Measurements from ENCODE around the gene GALNT13. TPM values are rescaled to one million over a fixed set of nuclear protein-coding genes. Genes with fewer than 3 reads are reported as not detected.

Gene GALNT13
- total and polyA plus RNA-seq, 2 of the 13 experiments (the other 11 are each of a cell fraction or from before 2014, with no cell fraction given) = 1.3 to 5.0 TPM

DNA sequence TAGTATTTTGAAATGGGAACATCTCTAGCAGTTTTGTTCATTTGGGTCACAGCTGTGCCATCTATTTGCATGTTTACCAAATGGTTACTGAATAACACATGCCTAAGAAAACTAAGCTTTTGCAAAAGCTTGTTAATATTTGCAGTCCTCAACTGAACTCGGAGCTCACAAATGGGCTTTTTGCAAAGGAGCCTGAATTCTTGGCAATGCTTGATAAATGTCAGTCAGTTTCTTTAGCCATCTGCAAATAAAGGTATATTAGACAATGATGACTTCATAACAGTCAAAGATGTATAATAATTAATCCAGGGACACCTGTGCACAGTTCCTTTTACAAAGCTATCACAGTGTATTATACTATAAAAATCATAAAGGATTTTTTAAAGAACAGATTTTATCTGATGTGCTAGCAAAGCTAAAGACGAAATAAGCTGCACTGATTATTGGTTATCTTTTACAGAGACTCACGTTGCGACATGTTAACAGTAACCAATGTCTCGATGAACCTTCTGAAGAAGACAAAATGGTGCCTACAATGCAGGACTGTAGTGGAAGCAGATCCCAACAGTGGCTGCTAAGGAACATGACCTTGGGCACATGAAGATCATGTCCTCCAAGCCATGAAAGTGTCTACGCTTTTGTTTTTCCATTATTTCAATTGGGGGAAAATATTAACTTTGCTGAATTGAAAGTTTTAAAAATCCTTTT, 578.4 kb downstream of the GALNT13 start (continued):
- no peak for TF ChIP-seq ZNF562 (CRISPR knock-in tag; IDR thresholded peaks at IDR 0.05; ENCODE audit: borderline replicate concordance)
- TF ChIP-seq, protein P1, sequence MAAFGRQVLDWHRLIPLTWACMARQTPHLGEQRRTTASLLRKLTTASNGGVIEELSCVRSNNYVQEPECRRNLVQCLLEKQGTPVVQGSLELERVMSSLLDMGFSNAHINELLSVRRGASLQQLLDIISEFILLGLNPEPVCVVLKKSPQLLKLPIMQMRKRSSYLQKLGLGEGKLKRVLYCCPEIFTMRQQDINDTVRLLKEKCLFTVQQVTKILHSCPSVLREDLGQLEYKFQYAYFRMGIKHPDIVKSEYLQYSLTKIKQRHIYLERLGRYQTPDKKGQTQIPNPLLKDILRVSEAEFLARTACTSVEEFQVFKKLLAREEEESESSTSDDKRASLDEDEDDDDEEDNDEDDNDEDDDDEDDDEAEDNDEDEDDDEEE (CRISPR knock-in tag; IDR thresholded peaks at IDR 0.05) = no peak
- peak; percentile 58; the same call in 1 of the 2 replicates for TF ChIP-seq KAT7 (CRISPR knock-in tag; IDR thresholded peaks at IDR 0.05; ENCODE audit: borderline replicate concordance)
- TF ChIP-seq ZFP36L2 (CRISPR knock-in tag; IDR thresholded peaks at IDR 0.05) = no peak
- TF ChIP-seq ZNF879 (CRISPR knock-in tag; IDR thresholded peaks at IDR 0.05) = no peak
- TF ChIP-seq KLF16 (CRISPR knock-in tag; IDR thresholded peaks at IDR 0.05) = no peak; a peak in 1 of 4 replicates
- no peak for TF ChIP-seq ZNF256 (CRISPR knock-in tag; conservative IDR thresholded peaks at IDR 0.05)
- no peak for TF ChIP-seq PLRG1 (conservative IDR thresholded peaks at IDR 0.05)
- no peak for TF ChIP-seq MIER2 (CRISPR knock-in tag; IDR thresholded peaks at IDR 0.05)
- no peak for TF ChIP-seq ZNF33B (CRISPR knock-in tag; IDR thresholded peaks at IDR 0.05)
- TF ChIP-seq, protein P2, sequence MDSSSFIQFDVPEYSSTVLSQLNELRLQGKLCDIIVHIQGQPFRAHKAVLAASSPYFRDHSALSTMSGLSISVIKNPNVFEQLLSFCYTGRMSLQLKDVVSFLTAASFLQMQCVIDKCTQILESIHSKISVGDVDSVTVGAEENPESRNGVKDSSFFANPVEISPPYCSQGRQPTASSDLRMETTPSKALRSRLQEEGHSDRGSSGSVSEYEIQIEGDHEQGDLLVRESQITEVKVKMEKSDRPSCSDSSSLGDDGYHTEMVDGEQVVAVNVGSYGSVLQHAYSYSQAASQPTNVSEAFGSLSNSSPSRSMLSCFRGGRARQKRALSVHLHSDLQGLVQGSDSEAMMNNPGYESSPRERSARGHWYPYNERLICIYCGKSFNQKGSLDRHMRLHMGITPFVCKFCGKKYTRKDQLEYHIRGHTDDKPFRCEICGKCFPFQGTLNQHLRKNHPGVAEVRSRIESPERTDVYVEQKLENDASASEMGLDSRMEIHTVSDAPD (CRISPR knock-in tag; IDR thresholded peaks at IDR 0.05) = peak; percentile 68; the same call in 1 of the 2 replicates
- TF ChIP-seq ZNF549 (CRISPR knock-in tag; IDR thresholded peaks at IDR 0.05) = no peak
- no peak for TF ChIP-seq ZNF670 (CRISPR knock-in tag; IDR thresholded peaks at IDR 0.05; ENCODE audit: borderline replicate concordance)
- no peak for TF ChIP-seq SNAI1 (CRISPR knock-in tag; IDR thresholded peaks at IDR 0.05; ENCODE audit: borderline replicate concordance)
- no peak for TF ChIP-seq MYC (CRISPR knock-in tag; IDR thresholded peaks at IDR 0.05; ENCODE audit: borderline replicate concordance)
- TF ChIP-seq HCFC1 (IDR thresholded peaks at IDR 0.05; ENCODE audit: low read depth, low read length) = no peak
- TF ChIP-seq, protein P3, sequence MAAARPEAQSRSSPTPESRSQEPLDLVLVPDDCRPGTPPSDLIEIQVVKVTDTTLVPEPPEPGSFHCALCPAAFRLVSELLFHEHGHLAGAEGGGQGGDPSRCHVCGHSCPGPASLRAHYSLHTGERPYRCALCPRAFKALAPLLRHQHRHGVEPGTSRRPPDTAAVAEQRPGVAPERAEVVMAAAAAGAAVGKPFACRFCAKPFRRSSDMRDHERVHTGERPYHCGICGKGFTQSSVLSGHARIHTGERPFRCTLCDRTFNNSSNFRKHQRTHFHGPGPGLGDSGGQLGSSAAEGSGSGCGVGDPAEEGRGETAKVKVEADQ (CRISPR knock-in tag; IDR thresholded peaks at IDR 0.05; ENCODE audit: borderline replicate concordance) = no peak
- TF ChIP-seq HNRNPK (IDR thresholded peaks at IDR 0.05; ENCODE audit: low read depth, low read length, poor library complexity, severe bottlenecking) = no peak
- TF ChIP-seq ZNF510 (CRISPR knock-in tag; IDR thresholded peaks at IDR 0.05; ENCODE audit: low read depth) = no peak
- TF ChIP-seq ZNF678 (CRISPR knock-in tag; IDR thresholded peaks at IDR 0.05) = no peak
- TF ChIP-seq SRF (IDR thresholded peaks at IDR 0.05; ENCODE audit: low read depth, low read length) = peak; percentile 33; the same call in 1 of the 2 replicates
- TF ChIP-seq JARID2 (CRISPR knock-in tag; IDR thresholded peaks at IDR 0.05; ENCODE audit: insufficient replicate concordance) = no peak
- TF ChIP-seq STAT5B (CRISPR knock-in tag; IDR thresholded peaks at IDR 0.05) = no peak
- no peak for TF ChIP-seq CBX5 (CRISPR knock-in tag; IDR thresholded peaks at IDR 0.05; ENCODE audit: borderline replicate concordance)
- TF ChIP-seq PAWR (CRISPR knock-in tag; IDR thresholded peaks at IDR 0.05; ENCODE audit: borderline replicate concordance) = no peak
- TF ChIP-seq PITX1 (CRISPR knock-in tag; IDR thresholded peaks at IDR 0.05) = peak; percentile 95
- no peak for TF ChIP-seq WIZ (CRISPR knock-in tag; IDR thresholded peaks at IDR 0.05)
- TF ChIP-seq KLF12 (CRISPR knock-in tag; IDR thresholded peaks at IDR 0.05; ENCODE audit: borderline replicate concordance) = no peak
- no peak for TF ChIP-seq ZNF138 (CRISPR knock-in tag; IDR thresholded peaks at IDR 0.05; ENCODE audit: low read depth)
- no peak for TF ChIP-seq CENPX (CRISPR knock-in tag; IDR thresholded peaks at IDR 0.05)
- TF ChIP-seq GATA4 (IDR thresholded peaks at IDR 0.05; ENCODE audit: borderline replicate concordance, low read depth) = peak; percentile 70; the same call in 1 of the 2 replicates
